Vagina (tissue), 2 donors: ENCODE results near the gene DCDC2.

Source experiments
- POLR2A ChIP-seq, 2 donors: fragments of 450-650 bp; IDR thresholded peaks; one replicate each; pipeline ENCODE4 v1.6.1; 2017; ENCODE audit warnings: antibody characterized with exemption in 2 of 2, mild to moderate bottlenecking in 2 of 2, moderate library complexity in 2 of 2
- POLR2AphosphoS5 ChIP-seq, 2 donors: sonication (generic); formaldehyde crosslinking; IDR thresholded peaks; one replicate each; pipeline ENCODE4 v1.9.0; 2017; ENCODE audit warnings: antibody characterized with exemption in 2 of 2, mild to moderate bottlenecking in 2 of 2, low read depth in 1 of 2; ENCODE audit not compliant: insufficient read depth in 1 of 2
- TF ChIP-seq, protein P1 (sequence below), 3 experiments: fragments of 450-650 bp in 2 of 3; fragments of 200-600 bp in 1 of 3; sonication (generic) in 1 of 3; IDR thresholded peaks; one replicate each; pipeline ENCODE4 v1.5.1; 2017 to 2019; ENCODE audit warnings: antibody characterized with exemption in 3 of 3, mild to moderate bottlenecking in 2 of 3, moderate library complexity in 2 of 3

DNA sequence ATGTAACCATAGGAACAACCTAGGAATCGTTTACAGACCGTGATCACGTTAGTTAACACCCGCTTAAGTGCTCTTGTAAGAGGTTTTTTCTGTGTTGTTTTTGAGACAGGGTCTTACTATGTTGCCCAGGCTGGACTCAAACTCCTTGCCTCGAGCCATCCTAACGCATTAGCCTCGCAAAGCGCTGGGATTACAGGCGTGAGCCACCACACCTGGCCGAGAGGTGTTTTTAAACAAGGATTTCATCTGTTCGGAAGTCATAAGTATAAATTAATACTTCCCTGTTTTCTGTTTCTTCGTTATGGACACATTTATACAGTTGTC, 45.6 kb upstream of the DCDC2 start:
- TF ChIP-seq, protein P1, sequence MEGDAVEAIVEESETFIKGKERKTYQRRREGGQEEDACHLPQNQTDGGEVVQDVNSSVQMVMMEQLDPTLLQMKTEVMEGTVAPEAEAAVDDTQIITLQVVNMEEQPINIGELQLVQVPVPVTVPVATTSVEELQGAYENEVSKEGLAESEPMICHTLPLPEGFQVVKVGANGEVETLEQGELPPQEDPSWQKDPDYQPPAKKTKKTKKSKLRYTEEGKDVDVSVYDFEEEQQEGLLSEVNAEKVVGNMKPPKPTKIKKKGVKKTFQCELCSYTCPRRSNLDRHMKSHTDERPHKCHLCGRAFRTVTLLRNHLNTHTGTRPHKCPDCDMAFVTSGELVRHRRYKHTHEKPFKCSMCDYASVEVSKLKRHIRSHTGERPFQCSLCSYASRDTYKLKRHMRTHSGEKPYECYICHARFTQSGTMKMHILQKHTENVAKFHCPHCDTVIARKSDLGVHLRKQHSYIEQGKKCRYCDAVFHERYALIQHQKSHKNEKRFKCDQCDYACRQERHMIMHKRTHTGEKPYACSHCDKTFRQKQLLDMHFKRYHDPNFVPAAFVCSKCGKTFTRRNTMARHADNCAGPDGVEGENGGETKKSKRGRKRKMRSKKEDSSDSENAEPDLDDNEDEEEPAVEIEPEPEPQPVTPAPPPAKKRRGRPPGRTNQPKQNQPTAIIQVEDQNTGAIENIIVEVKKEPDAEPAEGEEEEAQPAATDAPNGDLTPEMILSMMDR (IDR thresholded peaks at IDR 0.05) = no peak
- TF ChIP-seq POLR2AphosphoS5 (IDR thresholded peaks at IDR 0.05; ENCODE audit: insufficient read depth in 1 of 2, low read depth in 1 of 2) = no peak
- TF ChIP-seq POLR2A (IDR thresholded peaks at IDR 0.05) = no peak
